Measurements from ENCODE around the gene CLMN. TPM values are rescaled to one million over a fixed set of nuclear protein-coding genes. Genes with fewer than 3 reads are reported as not detected.

Gene CLMN
- total RNA-seq, 1 donor from 2014 or later, result 19.6 TPM

DNA sequence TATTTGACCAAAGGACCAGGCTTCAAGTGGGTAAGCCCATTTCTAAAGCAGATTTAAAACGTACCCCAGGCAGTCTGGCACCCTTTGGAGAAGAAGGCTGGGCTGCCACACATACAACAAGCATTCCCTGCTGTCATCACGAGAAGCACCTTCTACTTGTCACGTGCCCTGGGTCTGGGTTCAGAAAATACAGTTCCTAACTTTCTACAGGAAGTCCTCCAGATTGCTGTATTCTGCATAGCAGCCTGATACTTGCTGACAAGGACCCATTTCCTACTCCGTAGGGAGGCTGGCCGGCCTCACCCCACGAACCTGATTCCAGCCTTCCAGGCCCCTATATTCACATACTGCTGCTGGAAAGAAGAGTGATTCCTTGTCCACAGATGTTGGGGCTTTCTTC lies 7.4 kb downstream of the CLMN start:
- peaks cover 32% of the 10 kb centered on the region for H3K4me1 ChIP-seq
- TF ChIP-seq POLR2AphosphoS5 (IDR thresholded peaks at IDR 0.05; ENCODE audit: insufficient read depth in 1 of 2, low read depth in 1 of 2), result no peak
- TF ChIP-seq, protein P1, sequence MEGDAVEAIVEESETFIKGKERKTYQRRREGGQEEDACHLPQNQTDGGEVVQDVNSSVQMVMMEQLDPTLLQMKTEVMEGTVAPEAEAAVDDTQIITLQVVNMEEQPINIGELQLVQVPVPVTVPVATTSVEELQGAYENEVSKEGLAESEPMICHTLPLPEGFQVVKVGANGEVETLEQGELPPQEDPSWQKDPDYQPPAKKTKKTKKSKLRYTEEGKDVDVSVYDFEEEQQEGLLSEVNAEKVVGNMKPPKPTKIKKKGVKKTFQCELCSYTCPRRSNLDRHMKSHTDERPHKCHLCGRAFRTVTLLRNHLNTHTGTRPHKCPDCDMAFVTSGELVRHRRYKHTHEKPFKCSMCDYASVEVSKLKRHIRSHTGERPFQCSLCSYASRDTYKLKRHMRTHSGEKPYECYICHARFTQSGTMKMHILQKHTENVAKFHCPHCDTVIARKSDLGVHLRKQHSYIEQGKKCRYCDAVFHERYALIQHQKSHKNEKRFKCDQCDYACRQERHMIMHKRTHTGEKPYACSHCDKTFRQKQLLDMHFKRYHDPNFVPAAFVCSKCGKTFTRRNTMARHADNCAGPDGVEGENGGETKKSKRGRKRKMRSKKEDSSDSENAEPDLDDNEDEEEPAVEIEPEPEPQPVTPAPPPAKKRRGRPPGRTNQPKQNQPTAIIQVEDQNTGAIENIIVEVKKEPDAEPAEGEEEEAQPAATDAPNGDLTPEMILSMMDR (IDR thresholded peaks at IDR 0.05), result no peak
- TF ChIP-seq POLR2A (IDR thresholded peaks at IDR 0.05), result no peak
- no peaks in the 10 kb centered on the region for H3K9me3 ChIP-seq
- DNase-seq (ENCODE audit: extremely low spot score in 2 of 2), result no peak
- H3K27me3 ChIP-seq, result no peaks in the 10 kb centered on the region
- intact Hi-C loops (cut with DNase I), result loop anchor here (10.0 kb wide), 1 partner anchor 222 kb away; the partner anchor contains the start of gene GLRX5
- no peaks in the 10 kb centered on the region for H3K36me3 ChIP-seq
- H3K4me3 ChIP-seq, result no peak overlapping the region
- peak overlapping the region; percentile 82 for H3K27ac ChIP-seq

DNA sequence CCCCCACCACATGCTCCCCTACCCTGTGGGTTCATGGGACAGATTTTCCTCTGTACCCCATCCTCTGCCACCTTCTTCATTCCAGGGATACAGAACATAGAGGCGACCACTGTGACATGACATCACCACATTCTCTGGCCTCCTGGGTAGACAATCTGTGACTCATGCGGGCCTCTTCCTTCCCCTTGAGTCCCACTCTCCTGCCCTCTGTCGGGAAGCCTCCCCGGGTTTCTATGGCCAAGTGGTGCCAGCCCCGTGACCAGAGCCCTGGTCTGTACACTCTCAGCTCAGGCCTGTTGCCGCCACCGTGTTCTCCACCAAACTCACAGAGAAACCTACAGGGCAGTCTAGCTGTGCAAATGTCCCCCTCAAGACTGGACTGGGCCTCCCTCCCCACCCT lies 8.0 kb downstream of the CLMN start:
- no peak for TF ChIP-seq POLR2A (IDR thresholded peaks at IDR 0.05)
- TF ChIP-seq POLR2AphosphoS5 (IDR thresholded peaks at IDR 0.05; ENCODE audit: insufficient read depth in 1 of 2, low read depth in 1 of 2), result no peak
- TF ChIP-seq, protein P1 (IDR thresholded peaks at IDR 0.05), result no peak
- no peak for DNase-seq (ENCODE audit: extremely low spot score in 2 of 2)
- no peaks in the 10 kb centered on the region for H3K27me3 ChIP-seq
- H3K36me3 ChIP-seq, result no peaks in the 10 kb centered on the region
- no peak overlapping the region for H3K4me3 ChIP-seq
- intact Hi-C loops (cut with DNase I), result loop anchor here (10.0 kb wide), 1 partner anchor 223 kb away; the partner anchor contains the start of gene GLRX5
- peak overlapping the region; percentile 82 for H3K27ac ChIP-seq
- no peaks in the 10 kb centered on the region for H3K9me3 ChIP-seq
- peaks cover 36% of the 10 kb centered on the region for H3K4me1 ChIP-seq

DNA sequence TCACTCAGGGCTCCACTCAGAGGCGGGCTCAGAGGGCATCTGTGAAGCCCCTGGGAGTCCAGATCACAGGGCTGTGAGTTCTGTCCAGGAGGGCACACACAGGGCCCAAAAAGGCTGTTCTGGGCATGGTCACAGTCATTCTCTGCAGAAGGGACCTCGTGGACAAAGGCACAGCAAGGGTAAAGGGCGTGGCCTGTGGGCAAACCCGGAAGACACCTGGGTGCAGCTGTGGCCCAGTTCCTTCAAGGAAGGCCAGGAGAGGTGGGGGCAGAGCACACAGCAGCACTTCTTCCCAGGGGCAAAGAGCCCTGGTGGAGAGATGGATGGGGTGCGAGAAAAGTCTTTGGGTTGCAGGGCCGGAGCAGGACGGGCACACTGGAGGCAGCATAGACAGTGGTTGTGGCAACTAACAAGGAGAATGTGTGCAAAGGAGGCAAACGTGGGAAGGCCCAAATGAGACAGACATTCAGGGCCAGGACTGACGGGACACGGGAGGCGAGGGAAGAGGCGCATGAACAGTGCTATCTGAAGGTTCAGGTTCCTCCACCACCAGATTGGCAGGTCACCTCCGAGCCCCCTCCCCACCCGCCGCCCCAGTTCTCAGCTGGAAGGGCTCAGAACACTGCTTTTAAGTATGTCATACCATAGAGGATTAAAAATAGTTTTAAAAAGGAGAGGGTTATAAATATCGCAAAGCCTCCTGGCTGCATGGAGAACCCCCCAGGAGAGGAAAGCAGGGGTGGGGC lies 8.9 kb downstream of the CLMN start:
- no peaks in the 10 kb centered on the region for H3K36me3 ChIP-seq
- peaks cover 36% of the 10 kb centered on the region for H3K4me1 ChIP-seq
- H3K4me3 ChIP-seq, result no peak overlapping the region
- intact Hi-C loops (cut with DNase I), result loop anchor here (10.0 kb wide), 1 partner anchor 224 kb away; the partner anchor contains the start of gene GLRX5
- H3K27ac ChIP-seq, result peak overlapping the region; percentile 82
- H3K9me3 ChIP-seq, result no peaks in the 10 kb centered on the region
- DNase-seq (ENCODE audit: extremely low spot score in 2 of 2), result no peak
- TF ChIP-seq, protein P1 (IDR thresholded peaks at IDR 0.05), result no peak
- TF ChIP-seq POLR2AphosphoS5 (IDR thresholded peaks at IDR 0.05; ENCODE audit: insufficient read depth in 1 of 2, low read depth in 1 of 2) (no peak), POLR2A (IDR thresholded peaks at IDR 0.05) (no peak)
- no peaks in the 10 kb centered on the region for H3K27me3 ChIP-seq

- no peak for DNase-seq (ENCODE audit: extremely low spot score in 2 of 2)
- TF ChIP-seq, protein P1 (IDR thresholded peaks at IDR 0.05), result no peak
- no peak for TF ChIP-seq POLR2AphosphoS5 (IDR thresholded peaks at IDR 0.05; ENCODE audit: insufficient read depth in 1 of 2, low read depth in 1 of 2)
- no peak for TF ChIP-seq POLR2A (IDR thresholded peaks at IDR 0.05)
- Histone ChIP-seq H3K36me3 (no peaks in the 10 kb centered on the region), H3K9me3 (no peaks in the 10 kb centered on the region), H3K27ac (no peak overlapping the region), H3K27me3 (no peaks in the 10 kb centered on the region), H3K4me1 (peaks cover 26% of the 10 kb centered on the region), H3K4me3 (no peak overlapping the region)
- intact Hi-C loops (cut with DNase I), result loop anchor here (10.0 kb wide), 2 partner anchors 95 to 225 kb away; partner anchors contain the start of gene GLRX5
Measured at GRCh38 chr14:95309261-95310051, 10.3 kb downstream of the CLMN start.

All from vagina (tissue), 2 donors.